ENCODE results near the gene TLCD3A.

- TF ChIP-seq CTCF (IDR thresholded peaks at IDR 0.05 in 4 of 5, conservative IDR thresholded peaks at IDR 0.05 in 1 of 5) (no peak), POLR2A (IDR thresholded peaks at IDR 0.05) (no peak)
These were observed 7.3 kb upstream of the TLCD3A start for GRCh38 chr17:725084-725483.

Data from gastrocnemius medialis (tissue), 4 donors.